ENCODE data around the gene SMARCAL1.

Gene SMARCAL1

GRCh38 chr2:216428618-216429350 lies 16.5 kb downstream of the SMARCAL1 start:
- no peak for DNase-seq

- no peak for DNase-seq
Measured at GRCh38 chr2:216429428-216429827, 17.1 kb downstream of the SMARCAL1 start.

- DNase-seq, result no peak
Measured at GRCh38 chr2:216430811-216431530, 18.7 kb downstream of the SMARCAL1 start.

- DNase-seq, result no peak
Measured at GRCh38 chr2:216431531-216431856, 19.2 kb downstream of the SMARCAL1 start.

- DNase-seq, result no peak
Measured at GRCh38 chr2:216436383-216436782, 24.1 kb downstream of the SMARCAL1 start.

- DNase-seq, result no peak
Measured at GRCh38 chr2:216441308-216442010, 29.2 kb downstream of the SMARCAL1 start.

GRCh38 chr2:216445501-216445900 lies 33.2 kb downstream of the SMARCAL1 start:
- no peak for DNase-seq

GRCh38 chr2:216446343-216446742 lies 34.1 kb downstream of the SMARCAL1 start:
- DNase-seq, result no peak

GRCh38 chr2:216447293-216447692 lies 35.0 kb downstream of the SMARCAL1 start:
- no peak for DNase-seq

- DNase-seq, result no peak
Measured at GRCh38 chr2:216448829-216449228, 36.5 kb downstream of the SMARCAL1 start.

GRCh38 chr2:216450346-216450745 lies 38.1 kb downstream of the SMARCAL1 start:
- DNase-seq, result no peak

GRCh38 chr2:216450784-216451183 lies 38.5 kb downstream of the SMARCAL1 start:
- no peak for DNase-seq

GRCh38 chr2:216453955-216454614 lies 41.8 kb downstream of the SMARCAL1 start:
- DNase-seq, result no peak

- no peak for DNase-seq
Measured at GRCh38 chr2:216463148-216463547, 50.9 kb downstream of the SMARCAL1 start.

- DNase-seq, result no peak
Measured at GRCh38 chr2:216464104-216464720, 51.9 kb downstream of the SMARCAL1 start.

- DNase-seq, result no peak
Measured at GRCh38 chr2:216465579-216466195, 53.4 kb downstream of the SMARCAL1 start.

- DNase-seq, result no peak
Measured at GRCh38 chr2:216467845-216468244, 55.6 kb downstream of the SMARCAL1 start.

GRCh38 chr2:216469661-216470060 lies 57.4 kb downstream of the SMARCAL1 start:
- no peak for DNase-seq

GRCh38 chr2:216473187-216473586 lies 60.9 kb downstream of the SMARCAL1 start:
- DNase-seq, result no peak

- peak in 1 of 5 experiments; percentile 61 for DNase-seq
Measured at GRCh38 chr2:216474925-216475670, 62.8 kb downstream of the SMARCAL1 start.

- no peak for DNase-seq
Measured at GRCh38 chr2:216475767-216476166, 63.5 kb downstream of the SMARCAL1 start.
